ENCODE measurements around the gene TNF. TPM values are rescaled to one million over a fixed set of nuclear protein-coding genes. Genes with fewer than 3 reads are reported as not detected.
A peak's percentile ranks its signal among the peaks of the same experiment; 100 is the strongest.

Gene TNF
- total and polyA plus RNA-seq, 2 of the 13 experiments (the other 11 are each of a cell fraction or from before 2014, with no cell fraction given) = not detected

DNA sequence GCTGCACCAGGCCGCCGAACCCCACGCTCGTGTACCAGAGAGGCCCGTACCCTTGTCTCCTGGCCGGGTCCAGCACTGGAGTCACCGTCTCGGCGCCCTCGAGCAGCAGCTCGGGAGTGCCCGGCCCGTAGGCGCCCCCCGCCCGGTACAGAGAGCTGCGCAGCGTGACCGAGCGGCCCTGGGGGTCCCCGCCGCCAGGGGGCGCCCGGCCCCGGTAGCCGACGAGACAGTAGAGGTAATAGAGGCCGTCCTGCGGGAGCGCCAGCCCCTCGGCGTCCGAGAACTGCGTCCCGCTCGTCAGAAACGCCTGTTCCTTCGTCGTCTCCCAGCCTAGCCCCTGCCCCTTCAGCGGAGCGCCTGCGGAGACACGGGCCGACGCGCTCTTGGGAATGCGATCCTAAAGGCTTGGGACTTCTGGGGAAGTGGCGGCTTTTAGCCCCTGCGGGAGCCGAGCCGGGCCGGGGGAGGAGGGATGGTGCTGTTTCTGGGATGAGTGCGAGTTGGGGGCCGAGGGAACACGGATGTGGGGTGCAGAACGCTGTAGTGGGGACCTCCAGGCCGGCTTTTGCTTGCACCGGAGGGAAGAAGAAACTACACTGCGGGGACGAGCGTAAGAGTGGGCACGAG, 5.6 kb downstream of the TNF start (continued):
- TF ChIP-seq ZNF20 (CRISPR knock-in tag; IDR thresholded peaks at IDR 0.05) = no peak
- TF ChIP-seq, protein P1, sequence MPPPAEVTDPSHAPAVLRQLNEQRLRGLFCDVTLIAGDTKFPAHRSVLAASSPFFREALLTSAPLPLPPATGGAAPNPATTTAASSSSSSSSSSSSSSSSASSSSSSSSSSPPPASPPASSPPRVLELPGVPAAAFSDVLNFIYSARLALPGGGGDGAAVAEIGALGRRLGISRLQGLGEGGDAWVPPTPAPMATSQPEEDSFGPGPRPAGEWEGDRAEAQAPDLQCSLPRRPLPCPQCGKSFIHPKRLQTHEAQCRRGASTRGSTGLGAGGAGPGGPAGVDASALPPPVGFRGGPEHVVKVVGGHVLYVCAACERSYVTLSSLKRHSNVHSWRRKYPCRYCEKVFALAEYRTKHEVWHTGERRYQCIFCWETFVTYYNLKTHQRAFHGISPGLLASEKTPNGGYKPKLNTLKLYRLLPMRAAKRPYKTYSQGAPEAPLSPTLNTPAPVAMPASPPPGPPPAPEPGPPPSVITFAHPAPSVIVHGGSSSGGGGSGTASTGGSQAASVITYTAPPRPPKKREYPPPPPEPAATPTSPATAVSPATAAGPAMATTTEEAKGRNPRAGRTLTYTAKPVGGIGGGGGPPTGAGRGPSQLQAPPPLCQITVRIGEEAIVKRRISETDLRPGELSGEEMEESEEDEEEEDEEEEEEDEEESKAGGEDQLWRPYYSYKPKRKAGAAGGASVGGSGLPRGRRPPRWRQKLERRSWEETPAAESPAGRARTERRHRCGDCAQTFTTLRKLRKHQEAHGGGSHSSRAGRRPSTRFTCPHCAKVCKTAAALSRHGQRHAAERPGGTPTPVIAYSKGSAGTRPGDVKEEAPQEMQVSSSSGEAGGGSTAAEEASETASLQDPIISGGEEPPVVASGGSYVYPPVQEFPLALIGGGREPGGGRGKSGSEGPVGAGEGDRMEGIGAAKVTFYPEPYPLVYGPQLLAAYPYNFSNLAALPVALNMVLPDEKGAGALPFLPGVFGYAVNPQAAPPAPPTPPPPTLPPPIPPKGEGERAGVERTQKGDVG (CRISPR knock-in tag; IDR thresholded peaks at IDR 0.05; ENCODE audit: borderline replicate concordance) = no peak
- TF ChIP-seq KDM4B (CRISPR knock-in tag; IDR thresholded peaks at IDR 0.05) = peak; percentile 81
- no peak for TF ChIP-seq ZNF446 (CRISPR knock-in tag; IDR thresholded peaks at IDR 0.05)
- 0 out of 2 replicates have a peak, but pooled peaks have one; percentile 41 for TF ChIP-seq SNAI1 (CRISPR knock-in tag; IDR thresholded peaks at IDR 0.05; ENCODE audit: borderline replicate concordance)
- TF ChIP-seq, protein P2, sequence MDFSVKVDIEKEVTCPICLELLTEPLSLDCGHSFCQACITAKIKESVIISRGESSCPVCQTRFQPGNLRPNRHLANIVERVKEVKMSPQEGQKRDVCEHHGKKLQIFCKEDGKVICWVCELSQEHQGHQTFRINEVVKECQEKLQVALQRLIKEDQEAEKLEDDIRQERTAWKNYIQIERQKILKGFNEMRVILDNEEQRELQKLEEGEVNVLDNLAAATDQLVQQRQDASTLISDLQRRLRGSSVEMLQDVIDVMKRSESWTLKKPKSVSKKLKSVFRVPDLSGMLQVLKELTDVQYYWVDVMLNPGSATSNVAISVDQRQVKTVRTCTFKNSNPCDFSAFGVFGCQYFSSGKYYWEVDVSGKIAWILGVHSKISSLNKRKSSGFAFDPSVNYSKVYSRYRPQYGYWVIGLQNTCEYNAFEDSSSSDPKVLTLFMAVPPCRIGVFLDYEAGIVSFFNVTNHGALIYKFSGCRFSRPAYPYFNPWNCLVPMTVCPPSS (IDR thresholded peaks at IDR 0.05) = no peak
- no peak for TF ChIP-seq KLF15 (CRISPR knock-in tag; IDR thresholded peaks at IDR 0.05; ENCODE audit: borderline replicate concordance)
- no peak for TF ChIP-seq FOXM1 (CRISPR knock-in tag; IDR thresholded peaks at IDR 0.05)
- peak; percentile 27; the same call in 1 of the 2 replicates for TF ChIP-seq ZNF782 (CRISPR knock-in tag; IDR thresholded peaks at IDR 0.05; ENCODE audit: borderline replicate concordance)
- TF ChIP-seq IKZF4 (CRISPR knock-in tag; IDR thresholded peaks at IDR 0.05; ENCODE audit: borderline replicate concordance, low read depth, not compliant biosample characterization) = no peak
- no peak for TF ChIP-seq NR3C1 (CRISPR knock-in tag; IDR thresholded peaks at IDR 0.05)
- no peak for TF ChIP-seq NPAS2 (CRISPR knock-in tag; IDR thresholded peaks at IDR 0.05; ENCODE audit: borderline replicate concordance)
- no peak for TF ChIP-seq SRF (IDR thresholded peaks at IDR 0.05; ENCODE audit: low read depth, low read length)
- TF ChIP-seq ATF7 (IDR thresholded peaks at IDR 0.05) = no peak
- no peak for TF ChIP-seq ATF7 (CRISPR knock-in tag; IDR thresholded peaks at IDR 0.05)
- no peak for TF ChIP-seq ZNF24 (IDR thresholded peaks at IDR 0.05)
- peak in 1 of 2 experiments; percentile 53; a peak in 1 of 4 replicates for TF ChIP-seq POLR2A (IDR thresholded peaks at IDR 0.05; ENCODE audit: insufficient read depth in 1 of 2, low read depth in 2 of 2, low read length in 2 of 2)
- no peak for TF ChIP-seq ZNF572 (CRISPR knock-in tag; IDR thresholded peaks at IDR 0.05)
- TF ChIP-seq ETS1 (CRISPR knock-in tag; IDR thresholded peaks at IDR 0.05) = no peak
- 0 out of 2 replicates have a peak, but pooled peaks have one; percentile 55 for TF ChIP-seq TOPORS (CRISPR knock-in tag; IDR thresholded peaks at IDR 0.05)
- no peak for TF ChIP-seq HMGA1 (CRISPR knock-in tag; conservative IDR thresholded peaks at IDR 0.05)
- TF ChIP-seq HOXA9 (CRISPR knock-in tag; IDR thresholded peaks at IDR 0.05; ENCODE audit: borderline replicate concordance) = peak; percentile 38; the same call in 1 of the 2 replicates
- TF ChIP-seq ZNF550 (CRISPR knock-in tag; IDR thresholded peaks at IDR 0.05; ENCODE audit: borderline replicate concordance) = peak; percentile 82; the same call in 1 of the 2 replicates
- no peak; the same call in 1 of the 2 replicates for TF ChIP-seq CHD2 (IDR thresholded peaks at IDR 0.05; ENCODE audit: low read depth, low read length)
- no peak for TF ChIP-seq NFYC (CRISPR knock-in tag; IDR thresholded peaks at IDR 0.05)
- TF ChIP-seq ZNF558 (CRISPR knock-in tag; IDR thresholded peaks at IDR 0.05; ENCODE audit: borderline replicate concordance) = peak; percentile 43; the same call in 1 of the 2 replicates
- TF ChIP-seq ZKSCAN1 (IDR thresholded peaks at IDR 0.05; ENCODE audit: low read length) = no peak
